IPS DF 6.9 (cell line): ENCODE results near the gene PLXNA4.

Experiments used
- DNase-seq: peaks from one replicate; pipeline ENCODE4 v3.0.0-alpha.2; 2013; ENCODE audit warnings: low read depth, low spot score
- H3K27ac ChIP-seq: one replicate; pipeline ENCODE4 v1.5.1; 2013; ENCODE audit warnings: low read length, control low read depth
- H3K27me3 ChIP-seq: 2 replicates; pipeline ENCODE4 v1.6.1; 2013; ENCODE audit warnings: mild to moderate bottlenecking, low read length; ENCODE audit not compliant: control insufficient read depth, insufficient read depth
- H3K36me3 ChIP-seq: 2 replicates; pipeline ENCODE4 v1.6.1; 2013; ENCODE audit warnings: low read length; ENCODE audit not compliant: control insufficient read depth, insufficient read depth
- H3K4me1 ChIP-seq: 2 replicates; pipeline ENCODE4 v1.6.1; 2013; ENCODE audit warnings: low read length; ENCODE audit not compliant: control insufficient read depth, insufficient read depth
- H3K4me3 ChIP-seq: 2 replicates; pipeline ENCODE4 v1.5.1; 2013; ENCODE audit warnings: mild to moderate bottlenecking, low read length
- H3K9me3 ChIP-seq: 2 replicates; pipeline ENCODE4 v1.6.1; 2013; ENCODE audit warnings: low read length, inconsistent platforms; ENCODE audit not compliant: control insufficient read depth, insufficient read depth
- WGBS: extraction: QIAGEN DNeasy Blood & Tissue Kit; methylation state at CpG from one replicate; pipeline ENCODE4 v1.1.7; 2013; ENCODE audit warnings: mixed read lengths, missing lambda C conversion rate; ENCODE audit not compliant: insufficient read length, insufficient coverage; 5-methylcytosine and 5-hydroxymethylcytosine counted together

PLXNA4 gene

DNA sequence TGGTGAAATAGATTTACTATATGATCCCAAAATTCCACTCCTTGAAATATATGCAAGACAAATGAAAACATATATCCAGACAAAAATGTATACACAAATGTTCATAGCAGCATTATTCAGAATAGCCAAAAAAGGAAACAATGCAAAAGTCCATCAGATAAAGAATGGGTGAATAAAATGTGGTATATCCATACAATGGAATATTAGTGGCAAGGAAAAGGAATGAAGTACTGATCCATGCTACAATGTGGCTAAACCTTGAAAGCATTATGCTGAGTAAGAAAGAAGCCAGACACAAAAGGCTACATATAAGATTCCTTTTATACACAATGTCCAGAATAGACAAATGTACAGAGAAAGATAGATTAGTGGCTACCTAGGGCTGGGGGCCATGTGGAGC, 225.5 kb downstream of the PLXNA4 start:
- no peaks in the 10 kb centered on the region for H3K36me3 ChIP-seq
- H3K27ac ChIP-seq: no peak overlapping the region
- H3K27me3 ChIP-seq: no peaks in the 10 kb centered on the region
- no peaks in the 10 kb centered on the region for H3K9me3 ChIP-seq
- no peak overlapping the region for H3K4me3 ChIP-seq
- peaks cover 1% of the 10 kb centered on the region; the same call in 1 of the 2 replicates for H3K4me1 ChIP-seq
- no peak for DNase-seq

DNA sequence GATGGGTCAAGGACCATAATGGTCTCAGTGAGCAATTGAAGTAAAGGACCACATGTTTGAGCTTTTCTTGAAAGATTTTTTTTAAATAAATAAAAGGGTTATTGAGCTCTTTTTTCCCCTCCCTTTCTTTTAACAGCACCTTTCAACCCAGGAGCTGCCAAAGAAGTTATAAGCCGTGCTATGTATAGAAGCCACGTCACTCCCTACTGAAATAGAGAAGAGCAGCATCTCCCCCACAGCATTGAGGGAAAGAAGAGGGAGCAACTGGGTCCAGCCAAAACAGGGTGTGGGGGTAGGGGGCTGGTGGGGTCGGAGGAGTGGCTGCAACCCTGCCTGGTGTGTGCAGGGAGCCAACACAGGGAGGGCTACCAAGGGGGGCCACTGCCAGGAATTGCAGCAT, 227.2 kb downstream of the PLXNA4 start:
- no peak overlapping the region for H3K27ac ChIP-seq
- H3K9me3 ChIP-seq: no peaks in the 10 kb centered on the region
- no peaks in the 10 kb centered on the region for H3K27me3 ChIP-seq
- no peak for DNase-seq
- H3K4me1 ChIP-seq: peaks cover 1% of the 10 kb centered on the region; the same call in 1 of the 2 replicates
- H3K36me3 ChIP-seq: no peaks in the 10 kb centered on the region
- WGBS: no CpG with 5 or more reads among the region's 3 CpGs
- H3K4me3 ChIP-seq: no peak overlapping the region

DNA sequence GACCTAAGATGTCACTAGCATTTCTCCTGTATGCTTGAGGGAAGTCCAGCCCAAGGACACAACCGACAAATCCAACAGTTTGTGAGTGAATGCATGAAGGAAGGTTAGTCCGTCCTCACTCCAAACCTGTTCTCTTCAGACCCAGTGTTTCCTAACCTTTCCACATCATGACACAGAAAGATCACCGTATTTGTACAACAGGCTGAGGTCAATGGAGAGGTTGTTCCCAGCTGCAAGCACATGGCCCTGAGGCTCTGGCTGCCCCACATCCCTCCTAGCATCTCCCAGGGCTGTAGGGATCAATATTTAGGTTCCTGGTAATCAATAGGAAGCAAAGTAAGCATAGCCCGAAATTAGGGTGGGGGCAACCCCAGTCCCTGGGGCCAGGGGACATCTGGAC, 227.9 kb downstream of the PLXNA4 start:
- Histone ChIP-seq H3K36me3 (no peaks in the 10 kb centered on the region), H3K4me3 (no peak overlapping the region), H3K9me3 (no peaks in the 10 kb centered on the region), H3K27me3 (no peaks in the 10 kb centered on the region), H3K4me1 (peaks cover 1% of the 10 kb centered on the region; the same call in 1 of the 2 replicates), H3K27ac (no peak overlapping the region)
- no peak for DNase-seq
- WGBS: no CpG with 5 or more reads among the region's 4 CpGs

DNA sequence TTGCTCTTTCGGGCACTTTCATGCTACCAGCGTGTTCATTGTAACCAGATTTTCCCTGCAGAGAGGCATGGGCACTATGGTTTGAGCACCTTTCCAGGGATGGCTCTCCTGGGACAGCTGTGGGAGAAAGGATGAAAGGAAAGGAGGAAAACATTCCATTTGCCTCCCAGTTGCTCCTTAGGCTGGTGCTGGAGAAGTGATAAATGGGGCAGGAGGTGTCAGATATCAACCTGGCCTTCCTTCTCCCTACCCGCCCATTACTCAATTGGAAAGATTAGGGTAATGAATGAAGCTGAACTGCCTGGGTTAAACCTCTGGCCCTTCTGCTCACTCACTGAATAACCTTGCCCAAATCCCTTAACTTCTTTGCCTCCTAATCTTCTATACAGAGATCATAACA, 228.4 kb downstream of the PLXNA4 start:
- Histone ChIP-seq H3K27ac (no peak overlapping the region), H3K36me3 (no peaks in the 10 kb centered on the region), H3K9me3 (no peaks in the 10 kb centered on the region), H3K27me3 (no peaks in the 10 kb centered on the region), H3K4me1 (peaks cover 1% of the 10 kb centered on the region; the same call in 1 of the 2 replicates), H3K4me3 (no peak overlapping the region)
- no peak for DNase-seq
- WGBS: no CpG with 5 or more reads among the region's 3 CpGs

DNA sequence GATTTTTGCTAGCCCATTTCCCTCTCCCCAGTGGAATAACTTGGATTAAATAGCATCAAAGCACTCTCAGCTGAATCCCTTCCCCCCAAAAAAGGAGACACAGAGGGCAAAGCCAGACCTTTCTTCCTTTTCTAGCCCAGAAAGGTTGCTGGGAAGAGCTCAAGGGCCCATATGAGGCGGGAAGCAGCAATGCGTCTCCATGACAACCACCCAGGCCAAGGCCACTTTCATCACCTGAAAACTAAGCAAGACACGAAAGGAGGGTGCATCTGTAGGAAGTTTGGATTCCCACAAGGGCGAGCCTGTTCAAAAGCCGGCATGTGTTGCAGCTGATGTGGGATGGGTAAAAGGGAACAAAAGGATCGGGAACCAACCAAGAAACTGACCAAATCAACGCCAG, 229.1 kb downstream of the PLXNA4 start:
- DNase-seq: no peak
- Histone ChIP-seq H3K27ac (no peak overlapping the region), H3K27me3 (no peaks in the 10 kb centered on the region), H3K36me3 (no peaks in the 10 kb centered on the region), H3K4me3 (no peak overlapping the region), H3K4me1 (peaks cover 1% of the 10 kb centered on the region; the same call in 1 of the 2 replicates), H3K9me3 (no peaks in the 10 kb centered on the region)
- WGBS: no CpG with 5 or more reads among the region's 7 CpGs

DNA sequence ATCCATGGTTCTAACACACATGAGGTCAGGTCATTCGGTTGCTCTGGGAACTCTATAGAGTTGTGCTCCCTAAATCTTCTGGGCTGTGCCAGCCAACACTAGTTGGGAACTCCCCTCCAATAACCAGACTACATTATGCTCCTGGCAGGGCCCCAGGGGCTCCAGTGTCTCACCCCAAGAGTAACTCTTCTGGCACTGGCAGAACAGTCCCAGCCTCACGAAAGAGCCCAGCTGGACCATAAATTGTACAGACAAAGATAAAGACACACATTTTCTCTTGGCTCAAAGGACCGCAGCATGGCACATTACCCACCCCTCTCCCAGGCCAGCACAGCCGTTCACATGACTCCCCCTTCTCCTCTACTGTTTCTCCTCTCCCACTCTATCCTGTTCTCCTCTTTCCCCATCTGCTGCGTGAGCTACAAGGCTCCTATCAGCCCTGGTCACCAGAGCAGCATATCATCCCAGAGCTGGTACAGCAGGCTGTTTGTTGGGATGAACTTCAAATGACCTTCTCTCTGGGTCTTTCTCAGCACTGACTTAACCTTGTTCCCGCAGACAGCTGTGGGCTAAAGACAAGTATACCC, 230.6 kb downstream of the PLXNA4 start:
- no peaks in the 10 kb centered on the region for H3K27me3 ChIP-seq
- no peaks in the 10 kb centered on the region for H3K9me3 ChIP-seq
- WGBS: no CpG with 5 or more reads among the region's 6 CpGs
- H3K36me3 ChIP-seq: no peaks in the 10 kb centered on the region
- no peak for DNase-seq
- H3K4me3 ChIP-seq: no peak overlapping the region
- H3K4me1 ChIP-seq: no peaks in the 10 kb centered on the region
- H3K27ac ChIP-seq: no peak overlapping the region

DNA sequence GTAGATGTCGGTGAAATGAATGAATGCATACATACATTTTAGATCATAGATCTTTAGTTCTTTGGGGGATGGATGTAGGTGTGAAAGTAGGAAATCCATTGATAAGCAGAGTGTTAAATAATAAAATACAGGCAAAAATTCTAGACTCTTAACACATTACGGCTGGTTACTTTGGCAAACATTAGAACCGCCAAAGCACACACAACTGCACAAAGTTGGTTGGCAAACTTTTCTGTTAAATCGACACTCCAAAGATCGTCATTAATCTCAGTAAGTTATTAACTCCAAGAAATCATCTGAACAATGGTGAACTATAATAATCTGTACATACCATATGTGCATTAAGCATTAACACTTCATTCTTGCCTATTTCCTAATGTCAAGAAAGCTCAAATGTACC, 231.2 kb downstream of the PLXNA4 start:
- no peaks in the 10 kb centered on the region for H3K9me3 ChIP-seq
- H3K36me3 ChIP-seq: no peaks in the 10 kb centered on the region
- H3K27me3 ChIP-seq: no peaks in the 10 kb centered on the region
- H3K4me1 ChIP-seq: no peaks in the 10 kb centered on the region
- WGBS: no CpG with 5 or more reads among the region's 5 CpGs
- DNase-seq: no peak
- no peak overlapping the region for H3K27ac ChIP-seq
- H3K4me3 ChIP-seq: no peak overlapping the region

DNA sequence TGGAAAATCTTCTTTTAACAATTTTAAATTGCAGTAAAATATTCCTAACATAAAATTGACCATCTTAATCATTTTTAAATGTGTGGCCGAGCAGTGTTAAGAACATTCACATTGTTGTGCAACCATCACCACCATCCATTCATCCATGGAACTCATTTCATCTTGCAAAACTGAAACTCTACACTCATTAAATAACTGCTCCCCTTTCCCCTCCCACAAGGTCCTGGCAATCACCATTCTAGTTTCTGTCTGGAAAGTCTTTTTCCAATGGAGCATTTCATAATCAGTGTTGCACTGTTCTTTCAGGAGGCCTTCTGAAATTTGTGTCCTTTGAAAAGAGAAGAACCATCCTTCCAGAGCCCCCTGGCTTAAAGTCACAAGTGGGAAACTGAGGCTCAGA, 233.1 kb downstream of the PLXNA4 start:
- Histone ChIP-seq H3K4me1 (no peaks in the 10 kb centered on the region), H3K27me3 (no peaks in the 10 kb centered on the region), H3K9me3 (no peaks in the 10 kb centered on the region), H3K4me3 (no peak overlapping the region), H3K36me3 (no peaks in the 10 kb centered on the region), H3K27ac (no peak overlapping the region)
- DNase-seq: no peak
- WGBS: no CpG with 5 or more reads among the region's 1 CpG

DNA sequence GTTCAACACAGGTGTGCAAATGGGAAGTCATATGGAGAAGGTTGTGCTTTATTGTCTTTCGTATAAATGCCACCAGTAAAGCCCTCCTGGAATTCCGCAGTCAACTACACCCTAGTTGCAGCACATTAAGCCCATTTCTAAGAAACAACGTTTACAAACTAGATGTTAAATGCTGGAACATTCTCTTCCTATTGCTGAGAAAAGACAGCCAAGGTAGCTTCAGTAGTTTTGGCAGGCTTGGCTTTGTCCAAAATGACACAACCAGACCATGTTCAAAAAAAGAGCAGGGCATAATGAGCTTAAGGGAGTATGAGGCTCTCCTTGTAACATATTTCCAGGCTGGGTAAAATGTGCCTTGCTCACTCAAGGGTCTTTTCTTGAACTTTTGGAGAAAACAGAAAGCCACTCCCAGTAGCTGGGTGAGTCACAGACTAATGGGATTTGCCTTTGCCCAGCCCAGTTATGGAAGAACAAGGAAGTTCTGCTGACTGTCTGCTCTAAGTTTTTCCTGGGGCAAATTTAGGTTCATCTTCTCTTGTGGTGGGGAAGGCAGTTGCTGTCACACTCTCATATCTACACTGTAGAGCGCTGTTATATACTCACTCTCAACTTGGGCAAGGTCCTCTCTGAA, 238.7 kb downstream of the PLXNA4 start:
- Histone ChIP-seq H3K4me3 (no peak overlapping the region), H3K4me1 (no peaks in the 10 kb centered on the region), H3K36me3 (no peaks in the 10 kb centered on the region), H3K27me3 (no peaks in the 10 kb centered on the region), H3K27ac (no peak overlapping the region), H3K9me3 (no peaks in the 10 kb centered on the region)
- DNase-seq: no peak
- WGBS: no CpG with 5 or more reads among the region's 4 CpGs

DNA sequence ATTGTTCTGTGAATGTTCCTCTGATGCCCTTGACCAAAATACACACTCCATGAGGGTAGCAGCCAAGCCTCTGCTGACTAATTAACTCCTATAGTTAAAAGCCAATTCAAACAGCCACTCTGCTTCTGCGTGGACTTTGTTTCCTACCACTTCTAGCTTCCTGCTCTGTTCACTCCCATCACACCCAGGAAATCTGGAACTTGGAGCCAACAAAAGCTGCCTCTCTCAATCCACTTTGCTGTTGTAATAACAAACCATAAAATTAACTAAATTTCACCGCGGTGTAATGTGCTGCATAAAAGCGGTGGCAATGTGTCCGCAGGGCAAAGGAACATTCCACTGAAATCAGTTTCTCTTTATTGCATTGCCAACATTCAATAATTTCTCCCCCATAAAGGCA, 239.5 kb downstream of the PLXNA4 start:
- no peak overlapping the region for H3K27ac ChIP-seq
- H3K4me3 ChIP-seq: no peak overlapping the region
- H3K4me1 ChIP-seq: no peaks in the 10 kb centered on the region
- no peaks in the 10 kb centered on the region for H3K9me3 ChIP-seq
- DNase-seq: no peak
- H3K27me3 ChIP-seq: no peaks in the 10 kb centered on the region
- no peaks in the 10 kb centered on the region for H3K36me3 ChIP-seq
- WGBS: no CpG with 5 or more reads among the region's 5 CpGs

DNA sequence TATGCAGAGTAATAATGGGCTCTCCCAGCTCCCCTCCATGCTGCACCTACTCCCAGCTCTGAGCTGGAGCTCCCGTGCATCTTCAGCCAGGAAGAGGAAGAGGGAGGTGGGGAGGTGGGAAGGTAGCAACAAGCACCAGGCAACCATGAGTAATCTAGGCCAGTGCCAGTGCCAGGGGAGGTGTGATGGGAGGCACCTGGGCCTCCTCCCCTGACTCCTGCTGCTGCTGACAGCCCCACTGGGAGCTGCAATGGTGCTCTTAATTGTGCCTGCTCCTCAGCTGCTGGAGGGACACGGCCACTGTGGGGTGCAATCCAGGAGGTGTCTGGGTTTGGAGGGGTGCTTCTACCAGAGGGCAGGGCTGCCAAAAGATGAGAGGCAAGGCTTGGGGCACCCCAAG, 243.0 kb downstream of the PLXNA4 start:
- no peaks in the 10 kb centered on the region for H3K9me3 ChIP-seq
- no CpG with 5 or more reads among the region's 2 CpGs for WGBS
- no peaks in the 10 kb centered on the region for H3K4me1 ChIP-seq
- H3K27me3 ChIP-seq: no peaks in the 10 kb centered on the region
- H3K36me3 ChIP-seq: no peaks in the 10 kb centered on the region
- DNase-seq: no peak
- H3K4me3 ChIP-seq: no peak overlapping the region
- no peak overlapping the region for H3K27ac ChIP-seq
